Activated naive CD8-positive, alpha-beta T cell treated with anti-CD3 and anti-CD28 coated beads, Interleukin-2, amount 50 U/mL, for 16 hours (primary cell): Measurements from ENCODE around the gene APLP2.

Experiments used
- DNase-seq: peaks from one replicate; pipeline ENCODE4 v3.0.0-alpha.2; 2020; ENCODE audit warnings: low read depth, low spot score

The APLP2 gene

GRCh38 chr11:130055617-130056016, 14.1 kb upstream of the APLP2 start:
- no peak for DNase-seq

DNA sequence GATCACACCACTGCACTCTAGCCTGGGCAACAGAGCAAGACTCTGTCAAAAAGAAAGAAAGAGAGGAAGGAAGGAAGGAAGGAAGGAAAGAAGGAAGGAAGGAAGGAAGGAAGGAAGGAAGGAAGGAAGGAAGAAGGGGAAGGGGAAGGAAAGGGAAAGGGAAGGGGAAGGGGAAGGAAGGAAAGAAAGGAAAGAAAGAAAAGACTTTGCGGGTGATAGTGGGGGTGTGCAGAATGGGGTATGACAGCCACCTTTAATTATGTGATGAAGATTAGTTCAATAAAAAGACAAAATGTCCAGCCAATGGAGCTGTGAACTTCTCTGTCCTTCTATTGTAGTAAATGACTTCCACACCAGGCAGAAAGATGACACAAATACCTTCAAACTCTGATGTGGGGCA, 8.7 kb upstream of the APLP2 start:
- no peak for DNase-seq

GRCh38 chr11:130062026-130062425, 7.7 kb upstream of the APLP2 start:
- no peak for DNase-seq

- no peak for DNase-seq
Measured at GRCh38 chr11:130063451-130063850, 6.2 kb upstream of the APLP2 start.

GRCh38 chr11:130064596-130064995, 5.1 kb upstream of the APLP2 start:
- no peak for DNase-seq

GRCh38 chr11:130066338-130066737, 3.4 kb upstream of the APLP2 start:
- no peak for DNase-seq

DNA sequence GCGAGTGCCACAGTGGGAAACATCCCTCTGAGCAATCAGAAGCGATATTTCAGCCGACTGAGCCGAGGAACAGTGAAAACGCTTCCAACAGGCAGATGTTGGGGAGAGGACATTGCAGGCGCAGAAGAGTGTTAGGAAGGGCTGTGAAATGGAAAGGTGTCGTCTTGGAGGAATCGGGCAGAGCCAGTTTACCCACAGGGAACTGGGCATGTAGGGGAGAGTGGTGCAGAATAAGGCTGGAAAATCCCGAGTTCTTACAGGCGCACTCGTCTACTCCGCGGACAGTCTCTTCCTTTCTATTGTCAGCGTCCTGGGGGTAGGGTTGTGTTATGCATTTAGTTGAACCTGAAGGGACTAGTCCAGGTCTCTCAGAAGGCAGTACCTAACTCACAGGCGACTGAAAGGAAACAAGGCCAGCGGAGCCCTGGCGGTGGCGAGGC, 1.1 kb upstream of the APLP2 start:
- no peak for DNase-seq

DNA sequence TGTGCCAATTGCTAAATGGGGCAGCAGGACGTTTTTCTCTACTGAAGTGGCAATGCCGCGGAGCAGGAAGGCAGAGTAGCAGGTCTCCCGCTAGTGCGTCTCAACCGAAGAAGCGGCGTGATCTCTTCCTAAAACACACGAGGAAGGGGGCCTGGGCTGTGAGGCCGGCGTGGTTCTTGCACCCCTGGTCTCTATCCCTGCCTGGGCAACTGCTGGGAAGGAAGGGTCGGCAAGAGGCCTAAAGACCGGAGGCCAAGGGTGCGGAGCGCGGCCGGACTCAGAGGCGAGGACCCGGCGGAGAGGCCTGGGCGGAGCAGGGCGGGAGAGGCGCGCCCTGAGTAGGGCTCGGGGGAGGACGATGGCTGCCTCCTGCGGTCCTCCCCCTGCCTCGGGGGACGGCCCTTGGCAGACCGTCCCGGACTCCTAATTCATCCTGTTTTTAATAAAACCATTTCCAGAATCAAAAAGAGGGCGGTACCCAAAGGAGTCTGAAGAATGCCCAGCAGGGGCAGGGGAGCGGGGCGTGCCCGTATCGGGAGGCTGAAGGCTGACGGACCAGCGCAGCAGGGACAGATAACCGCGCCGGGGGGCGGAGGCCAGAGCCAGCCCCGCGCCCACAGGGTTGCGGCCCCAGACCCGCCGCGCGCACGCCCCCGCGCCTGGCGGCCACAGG, 572 bp upstream of the APLP2 start:
- no peak for DNase-seq

DNA sequence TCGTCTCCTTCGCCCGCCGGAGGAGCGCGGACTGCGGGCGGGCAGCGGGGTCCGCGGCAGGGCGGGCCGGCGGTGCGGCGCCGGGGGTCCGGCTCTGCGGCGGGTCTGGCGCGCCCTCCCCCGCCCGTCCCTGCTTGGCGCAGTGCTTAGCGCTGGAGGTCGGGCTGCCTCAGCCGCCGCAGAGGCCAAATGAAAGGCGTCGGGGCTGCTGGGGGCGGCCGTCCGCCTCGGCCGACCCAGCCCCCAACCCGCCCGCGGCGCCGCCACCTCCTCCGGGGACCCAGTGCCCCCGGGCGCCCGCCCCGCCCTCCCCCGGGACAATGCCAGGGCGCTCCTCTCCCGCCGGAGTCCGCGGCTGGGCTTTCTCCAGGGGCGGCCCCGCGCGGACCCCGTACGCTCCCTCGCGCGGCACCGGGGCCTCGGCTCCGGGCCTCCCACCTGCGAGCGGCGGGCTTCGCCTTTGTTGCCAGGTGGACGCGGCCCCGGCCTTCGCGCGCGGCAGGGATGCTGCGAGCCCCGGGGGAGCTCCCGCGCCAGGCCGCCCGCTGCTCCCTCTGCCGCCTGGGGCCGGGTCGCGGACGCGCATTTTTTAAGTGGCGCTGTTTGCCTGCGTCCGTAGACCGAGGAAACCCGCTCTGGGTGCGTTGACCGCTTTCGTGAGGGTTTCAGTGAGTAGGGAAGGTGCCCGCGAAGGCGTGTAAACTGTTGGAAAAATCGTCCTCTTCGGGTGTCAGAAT, 583 bp downstream of the APLP2 start:
- no peak for DNase-seq

GRCh38 chr11:130070846-130071200, 1.1 kb downstream of the APLP2 start:
- DNase-seq = no peak

DNA sequence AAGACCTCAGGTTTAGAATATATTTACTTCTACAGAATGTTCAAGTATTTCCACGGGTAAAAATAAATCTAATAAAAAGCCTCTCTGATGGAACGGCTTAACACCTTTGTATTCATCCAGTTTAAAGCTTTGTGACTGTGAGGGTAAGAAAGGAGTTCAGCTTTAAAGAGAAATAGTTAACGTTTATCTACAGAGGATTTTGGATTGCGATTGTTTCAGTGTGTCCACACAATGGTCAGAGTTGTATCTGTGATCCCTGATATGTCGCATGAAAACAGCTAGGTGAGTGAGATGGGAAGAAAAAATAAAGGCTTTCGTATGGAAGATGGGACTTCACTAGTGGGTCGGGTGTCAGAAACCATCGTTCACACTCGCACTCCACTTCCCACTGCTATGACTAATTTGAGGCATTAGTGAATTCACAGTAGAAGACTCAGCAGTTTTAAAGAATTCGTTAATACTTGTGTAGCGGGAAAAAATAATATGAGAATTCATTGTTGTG, 1.6 kb downstream of the APLP2 start:
- DNase-seq = no peak

- no peak for DNase-seq
Measured at GRCh38 chr11:130074736-130075135, 5.0 kb downstream of the APLP2 start.

DNA sequence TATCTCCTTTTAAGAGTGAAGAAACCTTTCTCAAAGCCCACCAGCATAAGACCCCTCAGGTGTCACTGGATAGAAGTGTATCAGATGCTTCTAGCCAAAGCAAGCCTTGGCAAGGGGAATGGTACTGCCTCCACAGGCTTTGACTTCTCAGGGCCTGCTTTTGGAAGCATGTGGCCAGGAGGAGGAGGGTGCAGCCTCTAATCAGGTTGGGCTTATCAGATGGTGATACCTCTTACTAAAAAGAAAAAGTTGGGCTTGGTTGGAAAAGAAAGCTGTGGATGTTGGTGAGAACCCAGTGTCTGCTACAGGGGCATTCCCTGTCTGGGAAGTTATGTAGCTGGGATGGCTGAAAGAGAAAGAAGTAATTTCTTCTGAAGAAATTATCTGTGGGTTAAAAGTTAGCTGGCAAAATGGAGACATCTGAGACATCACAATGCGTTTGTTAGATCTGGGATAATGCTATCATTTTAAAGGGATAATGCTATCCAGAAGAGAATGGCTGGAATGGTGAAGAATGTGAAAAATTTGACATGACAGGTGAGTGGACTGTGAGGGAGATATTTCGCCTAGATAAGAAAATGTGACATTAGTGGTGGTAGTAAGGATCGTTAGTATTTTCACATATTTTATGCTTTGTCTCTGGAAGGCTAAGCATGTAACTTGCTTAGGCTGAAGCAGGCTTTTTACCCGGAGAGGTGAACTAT, 7.2 kb downstream of the APLP2 start:
- no peak for DNase-seq

DNA sequence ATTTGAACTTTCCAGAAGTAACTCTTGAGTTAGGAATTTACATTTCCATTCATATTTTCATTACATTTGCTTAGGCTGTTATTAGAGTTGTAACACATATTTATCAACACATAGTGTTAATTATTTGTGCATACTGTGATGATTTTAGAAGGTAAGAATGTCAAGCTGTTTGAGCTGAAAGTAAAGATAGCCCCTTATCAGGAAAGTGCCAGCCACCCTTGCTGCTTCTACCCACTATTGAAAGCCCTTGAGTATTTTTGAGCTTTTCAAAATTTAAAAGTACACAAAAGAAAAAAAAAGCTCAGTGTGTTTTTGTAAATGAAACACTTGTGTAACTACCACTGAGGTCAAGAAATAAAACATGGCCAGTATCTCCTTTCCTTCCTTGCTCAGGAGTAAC, 8.0 kb downstream of the APLP2 start:
- DNase-seq = no peak

DNA sequence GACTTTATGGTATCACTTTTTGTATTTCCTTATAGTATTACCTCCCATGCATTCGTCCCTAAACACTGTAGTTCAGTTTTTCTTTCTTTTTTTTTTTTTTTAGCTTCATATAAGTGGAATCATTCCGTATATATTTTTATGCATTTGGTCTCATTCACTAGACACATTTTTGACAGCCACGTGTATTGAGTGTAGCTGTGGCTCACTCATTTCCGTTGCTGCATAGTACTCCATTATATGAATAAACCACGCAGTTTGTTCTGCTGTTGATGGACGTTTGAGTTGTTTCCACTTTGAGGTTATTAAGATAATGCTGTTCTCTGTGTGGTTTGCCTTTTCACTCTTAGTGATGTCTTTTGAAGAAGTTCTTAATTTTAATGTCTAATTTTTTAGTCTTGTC, 8.4 kb downstream of the APLP2 start:
- no peak for DNase-seq

- no peak for DNase-seq
Measured at GRCh38 chr11:130085671-130086290, 16.1 kb downstream of the APLP2 start.

- DNase-seq = no peak
Measured at GRCh38 chr11:130086669-130087068, 17.0 kb downstream of the APLP2 start.

DNA sequence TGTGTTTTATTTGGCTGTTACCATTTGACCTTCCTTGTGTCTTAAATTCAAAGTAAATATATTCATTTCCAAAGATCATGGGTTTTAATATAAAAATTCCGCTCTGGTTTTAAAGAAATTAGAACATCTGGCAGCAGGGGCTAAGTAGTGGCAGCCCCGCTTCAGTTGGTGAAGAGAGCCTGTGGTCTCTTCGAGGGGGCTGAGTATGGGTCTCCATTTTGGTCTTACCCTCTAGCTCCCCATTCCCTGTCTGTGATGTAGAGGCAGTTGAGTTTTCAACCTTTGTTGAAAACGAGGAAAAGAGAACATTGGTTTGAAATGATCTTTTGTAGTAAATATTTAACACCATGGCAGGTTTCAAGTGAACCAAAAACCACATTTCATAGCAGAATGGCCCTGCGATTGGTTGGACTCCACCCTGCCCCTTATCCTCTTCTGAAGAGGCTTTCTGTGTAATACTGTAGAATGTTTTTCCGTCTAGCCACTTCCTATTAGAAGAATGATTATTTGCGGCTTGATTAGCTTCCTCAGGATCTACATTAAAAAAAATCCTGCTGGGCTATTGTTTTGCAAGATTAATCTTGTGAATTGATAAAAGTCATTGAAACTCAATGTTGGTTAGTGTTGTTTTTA, 17.7 kb downstream of the APLP2 start:
- no peak for DNase-seq

DNA sequence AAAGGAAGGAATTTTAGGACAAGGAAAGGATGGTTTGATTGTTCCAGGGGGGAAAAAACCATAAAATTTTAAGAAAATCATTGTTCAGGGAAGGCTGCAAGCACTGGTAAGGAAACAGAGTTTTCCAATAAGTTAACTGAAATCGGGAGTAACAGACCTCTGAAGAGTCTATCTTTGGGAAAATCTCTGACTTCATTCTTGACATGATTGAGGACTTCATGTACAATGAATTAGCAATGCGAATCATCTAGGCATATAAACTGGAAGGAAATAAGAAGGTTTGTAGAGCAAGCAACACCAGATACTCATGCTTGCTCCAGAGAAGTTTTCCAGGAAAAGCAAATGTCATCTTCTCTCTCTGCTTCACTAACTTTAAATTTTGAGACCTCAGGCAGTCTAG, 18.5 kb downstream of the APLP2 start:
- DNase-seq = no peak

DNA sequence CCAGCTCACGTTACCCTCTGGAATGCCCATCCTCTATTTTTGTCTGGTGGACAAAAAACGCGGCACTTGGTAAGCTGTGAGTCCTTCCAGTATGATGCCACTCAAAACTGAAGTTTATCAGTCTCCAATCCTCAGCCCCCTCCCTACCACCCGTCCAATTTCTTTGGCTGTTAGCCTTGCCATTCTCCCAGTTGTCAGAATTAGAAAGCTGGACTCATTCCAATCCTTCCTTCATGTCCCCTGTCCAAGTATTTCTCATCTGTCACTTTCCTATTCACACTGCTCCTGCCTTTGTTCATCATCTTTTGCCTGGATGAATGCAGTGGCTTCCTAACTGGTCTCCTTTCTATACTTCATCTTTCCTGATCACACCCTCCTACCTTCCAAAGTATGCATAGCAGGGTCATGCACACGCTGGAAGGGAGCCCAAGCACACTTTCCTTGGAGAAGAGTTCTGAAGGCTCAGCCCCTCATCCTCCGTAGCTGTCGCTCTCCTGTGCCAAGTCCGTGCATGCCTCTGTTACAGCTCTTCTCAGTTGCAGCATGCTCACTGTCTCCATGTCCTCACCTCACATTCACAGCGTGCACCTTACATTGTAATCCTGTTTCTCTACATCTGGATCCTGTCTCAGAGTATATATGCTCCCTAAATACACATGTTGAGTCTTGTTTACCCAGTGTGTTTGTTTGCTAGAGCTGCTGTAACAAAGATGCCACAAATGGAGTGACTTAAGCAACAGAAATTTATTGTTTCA, 19.4 kb downstream of the APLP2 start:
- DNase-seq = no peak

GRCh38 chr11:130089674-130090073, 20.0 kb downstream of the APLP2 start:
- DNase-seq = no peak
